Mesodermal cell (in vitro differentiated cells): ENCODE results near the gene RAB3GAP1.

Experiments
- H3K27ac ChIP-seq: 2 replicates; pipeline ENCODE4 v1.7.0; 2013; ENCODE audit warnings: mild to moderate bottlenecking, low read depth, low read length, moderate library complexity; ENCODE audit not compliant: severe bottlenecking
- H3K36me3 ChIP-seq: 2 replicates; pipeline ENCODE4 v1.7.1; 2013; ENCODE audit warnings: mild to moderate bottlenecking, low read length, moderate library complexity; ENCODE audit not compliant: control insufficient read depth, insufficient read depth
- H3K4me1 ChIP-seq: one replicate; pipeline ENCODE4 v1.7.1; 2013; ENCODE audit warnings: mild to moderate bottlenecking, low read length; ENCODE audit not compliant: insufficient read depth, control insufficient read depth, poor library complexity, severe bottlenecking
- H3K4me3 ChIP-seq: 2 replicates; pipeline ENCODE4 v1.7.0; 2013; ENCODE audit warnings: low read length, control low read depth, mild to moderate bottlenecking; ENCODE audit not compliant: insufficient read depth, poor library complexity, severe bottlenecking; ENCODE audit errors: extremely low read depth
- H3K9me3 ChIP-seq: 2 replicates; pipeline ENCODE4 v1.7.1; 2013; ENCODE audit warnings: mild to moderate bottlenecking, low read length, moderate library complexity; ENCODE audit not compliant: control insufficient read depth
- WGBS, 2 experiments: methylation state at CpG; one replicate each; pipeline ENCODE4 v1.1.5; 2013; ENCODE audit warnings: missing lambda C conversion rate in 2 of 2; ENCODE audit not compliant: insufficient coverage in 2 of 2; 5-methylcytosine and 5-hydroxymethylcytosine counted together

Gene RAB3GAP1

GRCh38 chr2:135218426-135218825 is 166.3 kb downstream of the RAB3GAP1 start:
- no peaks in the 10 kb centered on the region for H3K9me3 ChIP-seq
- no peak overlapping the region for H3K4me3 ChIP-seq
- no peaks in the 10 kb centered on the region for H3K4me1 ChIP-seq
- H3K36me3 ChIP-seq: no peaks in the 10 kb centered on the region
- WGBS, 2 experiments: 88 to 100% methylated on average over 1 to 2 of the region's 2 CpGs
- no peak overlapping the region for H3K27ac ChIP-seq

- no peak overlapping the region for H3K4me3 ChIP-seq
- no peaks in the 10 kb centered on the region for H3K36me3 ChIP-seq
- no peak overlapping the region for H3K27ac ChIP-seq
- H3K9me3 ChIP-seq: no peaks in the 10 kb centered on the region
- no peaks in the 10 kb centered on the region for H3K4me1 ChIP-seq
- 100% methylated on average over 1 of the region's 1 CpG; no CpG with 5 or more reads in 1 of the 2 experiments for WGBS, 2 experiments
These were observed 167.1 kb downstream of the RAB3GAP1 start for GRCh38 chr2:135219226-135219625.
